Gastroesophageal sphincter (tissue), 4 donors: ENCODE measurements around the gene UCHL3. TPM values are rescaled to one million over a fixed set of nuclear protein-coding genes. Genes with fewer than 3 reads are reported as not detected.

Experiments
- ATAC-seq: fragments of 150-250 bp; one replicate; pipeline ENCODE4 v1.9.1; 2016; ENCODE audit warnings: mild to moderate bottlenecking, moderate library complexity
- H3K27ac ChIP-seq, 4 donors: fragments of 200-600 bp; sonication (generic) in 3 of 4; 1 replicate in 3 of 4; 2 replicates in 1 of 4; pipeline ENCODE4 v1.5.1; 2016 to 2019
- H3K27me3 ChIP-seq: fragments of 200-600 bp; sonication (generic); one replicate; pipeline ENCODE4 v1.5.1; 2019
- H3K36me3 ChIP-seq, 2 donors: fragments of 200-600 bp; sonication (generic); one replicate each; pipeline ENCODE4 v1.5.1; 2019; ENCODE audit warnings: control low read depth in 1 of 2
- H3K4me1 ChIP-seq, 3 donors: fragments of 200-600 bp; sonication (generic); 1 replicate in 2 of 3; 2 replicates in 1 of 3; pipeline ENCODE4 v1.5.1; 2016 to 2019; ENCODE audit warnings: control low read depth in 2 of 3
- H3K4me3 ChIP-seq, 2 donors: fragments of 200-600 bp; sonication (generic); one replicate each; pipeline ENCODE4 v1.5.1; 2019; ENCODE audit warnings: mild to moderate bottlenecking in 1 of 2, moderate library complexity in 1 of 2
- H3K9me3 ChIP-seq, 3 donors: fragments of 200-600 bp; sonication (generic); one replicate each; pipeline ENCODE4 v1.5.1; 2017 to 2019; ENCODE audit warnings: control low read depth in 2 of 3
- CTCF ChIP-seq, 4 experiments: fragments of 200-600 bp in 2 of 4; fragments of 450-650 bp in 2 of 4; sonication (generic) in 1 of 4; IDR thresholded peaks; one replicate each; pipeline ENCODE4 v1.5.1; 2017 to 2019; ENCODE audit warnings: antibody characterized with exemption in 4 of 4, mild to moderate bottlenecking in 2 of 4, moderate library complexity in 2 of 4
- EP300 ChIP-seq: sonication (generic); formaldehyde crosslinking; IDR thresholded peaks from one replicate; pipeline ENCODE4 v1.6.1; 2017; ENCODE audit warnings: antibody characterized with exemption, mild to moderate bottlenecking
- POLR2A ChIP-seq, 2 donors: fragments of 450-650 bp; IDR thresholded peaks; one replicate each; pipeline ENCODE4 v1.6.1; 2017; ENCODE audit warnings: antibody characterized with exemption in 2 of 2, mild to moderate bottlenecking in 2 of 2, moderate library complexity in 1 of 2
- POLR2AphosphoS5 ChIP-seq: sonication (generic); formaldehyde crosslinking; IDR thresholded peaks from one replicate; pipeline ENCODE4 v1.6.1; 2017; ENCODE audit warnings: antibody characterized with exemption
- WGBS, 2 donors: methylation state at CpG; one replicate each; pipeline ENCODE4 v1.1.5; 2018; ENCODE audit warnings: low coverage in 1 of 2; 5-methylcytosine and 5-hydroxymethylcytosine counted together
- total RNA-seq, 4 donors: library from RNA; depleted of rRNA; stranded (reverse); fragments of >200 nt; gene quantifications; one replicate each; pipeline ENCODE4 v1.1.0, GENCODE V29; 2016

Gene UCHL3
- total RNA-seq, 4 donors from 2014 or later: 4.0 to 28.2 (median 19.0) TPM

GRCh38 chr13:75641026-75641425 lies 91.4 kb downstream of the UCHL3 start:
- Histone ChIP-seq H3K27me3 (peaks cover 16% of the 10 kb centered on the region), H3K36me3 (no peaks in the 10 kb centered on the region), H3K4me1 (peaks cover 0 to 17% (median 6%) of the 10 kb centered on the region in 3 donors), H3K9me3 (no peaks in the 10 kb centered on the region), H3K27ac (no peak overlapping the region), H3K4me3 (no peak overlapping the region)
- no peak for TF ChIP-seq EP300
- TF ChIP-seq POLR2A (IDR thresholded peaks at IDR 0.05): no peak
- TF ChIP-seq POLR2AphosphoS5: no peak
- TF ChIP-seq CTCF (IDR thresholded peaks at IDR 0.05): no peak
- no peak for ATAC-seq
- WGBS, 2 donors: 89 to 93% methylated on average over 2 to 4 of the region's 6 CpGs

- H3K27me3 ChIP-seq: no peaks in the 10 kb centered on the region
- no peaks in the 10 kb centered on the region for H3K36me3 ChIP-seq
- no peak overlapping the region for H3K27ac ChIP-seq
- WGBS, 2 donors: 45 to 93% methylated on average over 1 of the region's 1 CpG
- ATAC-seq: no peak
- TF ChIP-seq POLR2AphosphoS5: no peak
- no peak for TF ChIP-seq POLR2A (IDR thresholded peaks at IDR 0.05)
- TF ChIP-seq EP300: no peak
- no peak for TF ChIP-seq CTCF (IDR thresholded peaks at IDR 0.05)
- H3K4me3 ChIP-seq: no peak overlapping the region
- H3K4me1 ChIP-seq: no peaks in the 10 kb centered on the region
- no peaks in the 10 kb centered on the region for H3K9me3 ChIP-seq
Measured at GRCh38 chr13:75643182-75643581, 93.6 kb downstream of the UCHL3 start.

DNA sequence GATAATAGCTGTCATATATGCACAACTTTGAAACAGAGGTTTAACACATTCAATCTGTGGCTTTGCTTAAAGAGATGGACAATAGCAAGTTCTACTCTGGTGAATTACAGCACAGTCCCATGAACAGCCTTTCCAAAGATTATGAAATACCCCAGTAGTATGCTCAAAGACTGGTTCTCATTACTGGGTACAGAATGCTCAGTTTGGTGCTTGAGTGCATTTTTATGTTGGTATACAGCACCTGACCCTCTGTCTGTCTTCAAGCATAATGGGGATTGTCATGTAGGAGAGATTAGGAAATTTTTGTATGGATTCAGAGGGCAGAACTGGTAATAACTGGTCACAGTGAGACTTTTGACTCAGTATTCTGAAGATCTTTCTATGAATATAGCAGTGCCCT lies 94.1 kb downstream of the UCHL3 start:
- no peak for ATAC-seq
- no peaks in the 10 kb centered on the region for H3K27me3 ChIP-seq
- no peaks in the 10 kb centered on the region for H3K36me3 ChIP-seq
- no peaks in the 10 kb centered on the region for H3K9me3 ChIP-seq
- no peaks in the 10 kb centered on the region for H3K4me1 ChIP-seq
- H3K4me3 ChIP-seq: no peak overlapping the region
- no peak overlapping the region for H3K27ac ChIP-seq
- TF ChIP-seq POLR2AphosphoS5: no peak

DNA sequence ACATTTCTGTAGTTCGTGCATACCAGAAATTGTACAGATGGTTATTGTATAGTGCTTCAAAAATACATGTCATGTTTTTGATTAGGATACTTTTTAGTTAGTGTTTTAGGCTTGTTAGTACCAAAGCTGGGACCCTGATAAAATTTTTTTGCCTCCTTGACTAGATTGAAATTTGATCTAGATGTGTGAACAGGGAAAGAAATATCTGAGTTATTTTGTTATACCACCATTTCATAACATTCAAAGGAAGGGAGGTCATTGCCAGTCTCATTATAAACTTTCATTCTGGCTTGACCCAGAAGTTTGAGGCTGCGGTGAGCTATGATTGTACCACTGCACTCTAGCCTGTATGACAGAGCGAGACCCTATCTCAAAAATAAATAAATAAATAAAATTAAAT lies 95.5 kb downstream of the UCHL3 start:
- H3K4me1 ChIP-seq: no peaks in the 10 kb centered on the region
- H3K27me3 ChIP-seq: no peaks in the 10 kb centered on the region
- ATAC-seq: no peak
- TF ChIP-seq POLR2AphosphoS5 (no peak), EP300 (no peak), POLR2A (IDR thresholded peaks at IDR 0.05) (no peak), CTCF (IDR thresholded peaks at IDR 0.05) (no peak)
- 89 to 97% methylated on average over 3 of the region's 3 CpGs for WGBS, 2 donors
- no peaks in the 10 kb centered on the region for H3K9me3 ChIP-seq
- H3K4me3 ChIP-seq: no peak overlapping the region
- no peak overlapping the region for H3K27ac ChIP-seq
- no peaks in the 10 kb centered on the region for H3K36me3 ChIP-seq

DNA sequence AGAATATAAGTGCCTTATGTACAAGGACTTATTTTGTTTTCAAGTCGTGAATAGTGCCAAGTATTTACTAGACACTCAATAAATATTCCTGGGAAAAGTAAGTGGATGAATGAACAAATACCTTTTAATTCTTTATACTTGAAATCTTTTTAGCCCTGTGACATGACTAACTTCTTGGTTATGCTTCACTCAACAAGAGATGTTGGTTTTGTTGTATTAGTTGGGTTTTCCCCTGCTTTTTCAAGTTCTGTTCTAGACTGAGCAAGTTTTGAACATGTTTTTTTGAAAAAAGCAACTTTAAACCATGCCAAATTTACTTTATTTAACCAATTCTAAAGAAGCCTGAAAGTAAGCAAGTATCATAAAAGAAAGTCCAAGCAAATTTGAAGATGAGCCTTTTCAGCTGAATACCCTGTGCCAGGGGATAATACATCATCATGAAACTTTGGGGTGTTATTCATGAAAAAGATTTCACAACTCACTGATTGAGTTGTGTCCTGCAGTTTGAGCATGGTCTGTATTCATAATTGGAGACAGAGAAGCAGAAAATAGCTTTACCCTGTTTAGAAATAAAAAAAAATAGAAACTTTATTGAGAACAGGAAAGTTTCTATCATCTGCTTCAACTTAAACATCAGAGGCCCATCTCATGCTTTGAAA lies 97.7 kb downstream of the UCHL3 start:
- no peaks in the 10 kb centered on the region for H3K36me3 ChIP-seq
- no peak overlapping the region for H3K4me3 ChIP-seq
- no peaks in the 10 kb centered on the region for H3K9me3 ChIP-seq
- WGBS, 2 donors: 86 to 92% methylated on average over 1 of the region's 1 CpG
- no peak overlapping the region for H3K27ac ChIP-seq
- TF ChIP-seq CTCF (IDR thresholded peaks at IDR 0.05) (no peak), POLR2AphosphoS5 (no peak), POLR2A (IDR thresholded peaks at IDR 0.05) (no peak), EP300 (no peak)
- no peaks in the 10 kb centered on the region for H3K27me3 ChIP-seq
- ATAC-seq: no peak
- H3K4me1 ChIP-seq: no peaks in the 10 kb centered on the region
